ENCODE data around the gene CLASRP. TPM values are rescaled to one million over a fixed set of nuclear protein-coding genes. Genes with fewer than 3 reads are reported as not detected.

Gene CLASRP
- total RNA-seq, 1 donor from 2014 or later: 49.1 TPM

GRCh38 chr19:45119582-45119981, 80.7 kb downstream of the CLASRP start:
- Mint-ChIP-seq H3K4me1 (ENCODE audit: low read depth) (peaks cover 14% of the 10 kb centered on the region), H3K9me3 (ENCODE audit: low read depth) (no peaks in the 10 kb centered on the region), H3K27ac (ENCODE audit: unreplicated experiment) (no peak overlapping the region), H3K27me3 (ENCODE audit: low read depth) (no peaks in the 10 kb centered on the region), H3K4me3 (ENCODE audit: unreplicated experiment) (no peak overlapping the region), H3K36me3 (ENCODE audit: low read depth) (no peaks in the 10 kb centered on the region)
- TF ChIP-seq CTCF (IDR thresholded peaks at IDR 0.05): no peak
- DNase-seq (ENCODE audit: low spot score): no peak

Other genes starting within 250 kb of the CLASRP start
- gene BCAM, start 229.9 kb upstream of the CLASRP start, total RNA-seq: 4.3 to 15.1 TPM (median 14.0 TPM) in 3 replicates
- gene NECTIN2, start 192.7 kb upstream of the CLASRP start, total RNA-seq: 88.9 to 120 TPM (median 116 TPM) in 3 replicates
- 39.0 to 46.1 TPM (median 40.9 TPM) in 3 replicates for gene TOMM40, start 147.8 kb upstream of the CLASRP start, total RNA-seq
- gene APOE, start 133.2 kb upstream of the CLASRP start, total RNA-seq: 47.1 to 178 TPM (median 170 TPM) in 3 replicates
- gene APOC1, start 124.4 kb upstream of the CLASRP start, total RNA-seq: 2.2 to 6.9 TPM in 2 of 3 replicates, not detected in the other
- gene APOC4, start 96.8 kb upstream of the CLASRP start, total RNA-seq: not detected in 3 replicates
- gene APOC2, start 93.0 kb upstream of the CLASRP start, total RNA-seq: not detected in 3 replicates
- gene CLPTM1, start 83.7 kb upstream of the CLASRP start, total RNA-seq: 91.4 to 122 TPM (median 96.3 TPM) in 3 replicates
- 7.4 to 11.0 TPM (median 9.8 TPM) in 3 replicates for gene RELB, start 37.6 kb upstream of the CLASRP start, total RNA-seq
- gene ZNF296, start 37.4 kb downstream of the CLASRP start, total RNA-seq: 0.12 to 0.58 TPM (median 0.49 TPM) in 3 replicates
- 14.7 to 21.7 TPM (median 17.8 TPM) in 3 replicates for gene GEMIN7, start 40.2 kb downstream of the CLASRP start, total RNA-seq
- gene PPP1R37, start 54.1 kb downstream of the CLASRP start, total RNA-seq: 23.9 to 30.2 TPM (median 24.0 TPM) in 3 replicates
- gene NKPD1, start 121.9 kb downstream of the CLASRP start, total RNA-seq: 0.10 to 0.13 TPM in 2 of 3 replicates, not detected in the other
- 12.7 to 15.9 TPM (median 13.7 TPM) in 3 replicates for gene TRAPPC6A, start 139.2 kb downstream of the CLASRP start, total RNA-seq
- gene BLOC1S3, start 139.7 kb downstream of the CLASRP start, total RNA-seq: 15.1 to 21.0 TPM (median 17.6 TPM) in 3 replicates
- gene EXOC3L2, start 206.4 kb downstream of the CLASRP start, total RNA-seq: 0.37 to 1.3 TPM (median 0.51 TPM) in 3 replicates
- gene MARK4, start 212.2 kb downstream of the CLASRP start, total RNA-seq: 36.5 to 54.7 TPM (median 46.3 TPM) in 3 replicates